GM23338 (cell line): ENCODE measurements around the gene CLSTN2.

Experiments
- CREB1 ChIP-seq: fragments of 250-450 bp; sonication (Bioruptor Pico); IDR thresholded peaks from 2 replicates; pipeline ENCODE4 v1.5.0; 2020; ENCODE audit warnings: low read depth, mild to moderate bottlenecking, moderate library complexity
- EZH2 ChIP-seq: fragments of 200-600 bp; sonication (generic); IDR thresholded peaks from one replicate; pipeline ENCODE4 v1.8.0; 2017; ENCODE audit warnings: antibody characterized with exemption, mild to moderate bottlenecking, low read depth; ENCODE audit not compliant: unreplicated experiment
- EZH2phosphoT487 ChIP-seq: fragments of 200-600 bp; sonication (generic); IDR thresholded peaks from one replicate; pipeline ENCODE4 v1.8.1; 2018; ENCODE audit warnings: antibody characterized with exemption; ENCODE audit not compliant: unreplicated experiment
- JUNB ChIP-seq: IDR thresholded peaks from one replicate; pipeline ENCODE4 v1.6.1; 2016; ENCODE audit warnings: antibody characterized with exemption; ENCODE audit not compliant: unreplicated experiment
- POLR2AphosphoS5 ChIP-seq: IDR thresholded peaks from 2 replicates; pipeline ENCODE4 v1.6.1; 2016; ENCODE audit warnings: antibody characterized with exemption, low read depth
- ZNF114 ChIP-seq: fragments of 250-450 bp; sonication (Bioruptor Pico); IDR thresholded peaks from 2 replicates; pipeline ENCODE4 v1.5.0; 2020; ENCODE audit warnings: mild to moderate bottlenecking, moderate library complexity
- TF ChIP-seq, protein P1 (sequence below), 2 experiments: fragments of 200-600 bp in 1 of 2; sonication (generic) in 1 of 2; conservative IDR thresholded peaks; 2 replicates each; pipeline versions ENCODE4 v1.5.1 to v1.6.1; 2016 to 2017; ENCODE audit warnings: antibody characterized with exemption in 2 of 2, low read depth in 2 of 2, mild to moderate bottlenecking in 2 of 2, moderate library complexity in 1 of 2
- TF ChIP-seq, protein P2 (sequence below): IDR thresholded peaks from one replicate; pipeline ENCODE4 v1.6.1; 2018; ENCODE audit warnings: antibody characterized with exemption; ENCODE audit not compliant: unreplicated experiment

DNA sequence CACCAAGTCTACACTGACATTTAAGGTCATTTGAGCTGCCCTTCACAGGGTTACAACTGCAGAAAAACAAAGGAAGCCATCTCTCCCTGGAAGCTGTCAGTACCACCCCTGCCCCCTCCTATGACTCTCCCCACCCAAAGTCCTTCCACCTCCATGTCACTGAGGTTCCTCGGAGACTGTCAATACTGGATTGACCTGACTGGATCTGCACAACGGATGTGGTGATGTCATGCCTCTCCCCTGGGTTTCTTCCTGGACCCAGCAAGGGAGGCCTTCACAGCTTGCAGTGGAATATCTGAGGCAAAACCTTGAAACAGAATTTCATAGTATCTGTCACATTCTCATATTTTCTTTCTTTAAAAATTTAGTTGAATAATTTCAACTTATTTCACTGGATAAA is 153.5 kb downstream of the CLSTN2 start:
- TF ChIP-seq POLR2AphosphoS5 (no peak), ZNF114 (CRISPR knock-in tag) (no peak), EZH2 (no peak), JUNB (no peak), EZH2phosphoT487 (no peak), CREB1 (CRISPR knock-in tag) (no peak)
- TF ChIP-seq, protein P1, sequence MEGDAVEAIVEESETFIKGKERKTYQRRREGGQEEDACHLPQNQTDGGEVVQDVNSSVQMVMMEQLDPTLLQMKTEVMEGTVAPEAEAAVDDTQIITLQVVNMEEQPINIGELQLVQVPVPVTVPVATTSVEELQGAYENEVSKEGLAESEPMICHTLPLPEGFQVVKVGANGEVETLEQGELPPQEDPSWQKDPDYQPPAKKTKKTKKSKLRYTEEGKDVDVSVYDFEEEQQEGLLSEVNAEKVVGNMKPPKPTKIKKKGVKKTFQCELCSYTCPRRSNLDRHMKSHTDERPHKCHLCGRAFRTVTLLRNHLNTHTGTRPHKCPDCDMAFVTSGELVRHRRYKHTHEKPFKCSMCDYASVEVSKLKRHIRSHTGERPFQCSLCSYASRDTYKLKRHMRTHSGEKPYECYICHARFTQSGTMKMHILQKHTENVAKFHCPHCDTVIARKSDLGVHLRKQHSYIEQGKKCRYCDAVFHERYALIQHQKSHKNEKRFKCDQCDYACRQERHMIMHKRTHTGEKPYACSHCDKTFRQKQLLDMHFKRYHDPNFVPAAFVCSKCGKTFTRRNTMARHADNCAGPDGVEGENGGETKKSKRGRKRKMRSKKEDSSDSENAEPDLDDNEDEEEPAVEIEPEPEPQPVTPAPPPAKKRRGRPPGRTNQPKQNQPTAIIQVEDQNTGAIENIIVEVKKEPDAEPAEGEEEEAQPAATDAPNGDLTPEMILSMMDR (conservative IDR thresholded peaks at IDR 0.05; ENCODE audit: low read depth in 2 of 2) = no peak
- TF ChIP-seq, protein P2, sequence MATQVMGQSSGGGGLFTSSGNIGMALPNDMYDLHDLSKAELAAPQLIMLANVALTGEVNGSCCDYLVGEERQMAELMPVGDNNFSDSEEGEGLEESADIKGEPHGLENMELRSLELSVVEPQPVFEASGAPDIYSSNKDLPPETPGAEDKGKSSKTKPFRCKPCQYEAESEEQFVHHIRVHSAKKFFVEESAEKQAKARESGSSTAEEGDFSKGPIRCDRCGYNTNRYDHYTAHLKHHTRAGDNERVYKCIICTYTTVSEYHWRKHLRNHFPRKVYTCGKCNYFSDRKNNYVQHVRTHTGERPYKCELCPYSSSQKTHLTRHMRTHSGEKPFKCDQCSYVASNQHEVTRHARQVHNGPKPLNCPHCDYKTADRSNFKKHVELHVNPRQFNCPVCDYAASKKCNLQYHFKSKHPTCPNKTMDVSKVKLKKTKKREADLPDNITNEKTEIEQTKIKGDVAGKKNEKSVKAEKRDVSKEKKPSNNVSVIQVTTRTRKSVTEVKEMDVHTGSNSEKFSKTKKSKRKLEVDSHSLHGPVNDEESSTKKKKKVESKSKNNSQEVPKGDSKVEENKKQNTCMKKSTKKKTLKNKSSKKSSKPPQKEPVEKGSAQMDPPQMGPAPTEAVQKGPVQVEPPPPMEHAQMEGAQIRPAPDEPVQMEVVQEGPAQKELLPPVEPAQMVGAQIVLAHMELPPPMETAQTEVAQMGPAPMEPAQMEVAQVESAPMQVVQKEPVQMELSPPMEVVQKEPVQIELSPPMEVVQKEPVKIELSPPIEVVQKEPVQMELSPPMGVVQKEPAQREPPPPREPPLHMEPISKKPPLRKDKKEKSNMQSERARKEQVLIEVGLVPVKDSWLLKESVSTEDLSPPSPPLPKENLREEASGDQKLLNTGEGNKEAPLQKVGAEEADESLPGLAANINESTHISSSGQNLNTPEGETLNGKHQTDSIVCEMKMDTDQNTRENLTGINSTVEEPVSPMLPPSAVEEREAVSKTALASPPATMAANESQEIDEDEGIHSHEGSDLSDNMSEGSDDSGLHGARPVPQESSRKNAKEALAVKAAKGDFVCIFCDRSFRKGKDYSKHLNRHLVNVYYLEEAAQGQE = no peak
